Endometrium (tissue), 2 donors: ENCODE results near the gene REG4.
"Not testable (repeated sequence)": the region's sequence is repeated elsewhere in the genome, so short reads cannot be mapped to it uniquely, and the experiment has no call there.

Experiments
- FAIRE-seq: peaks from 2 replicates; lab custom pipeline; 2012; peaks lifted over from hg19 to GRCh38; lab: Jason Lieb, UNC
- donor health status: control.
- donor health status: control.

REG4 gene

DNA sequence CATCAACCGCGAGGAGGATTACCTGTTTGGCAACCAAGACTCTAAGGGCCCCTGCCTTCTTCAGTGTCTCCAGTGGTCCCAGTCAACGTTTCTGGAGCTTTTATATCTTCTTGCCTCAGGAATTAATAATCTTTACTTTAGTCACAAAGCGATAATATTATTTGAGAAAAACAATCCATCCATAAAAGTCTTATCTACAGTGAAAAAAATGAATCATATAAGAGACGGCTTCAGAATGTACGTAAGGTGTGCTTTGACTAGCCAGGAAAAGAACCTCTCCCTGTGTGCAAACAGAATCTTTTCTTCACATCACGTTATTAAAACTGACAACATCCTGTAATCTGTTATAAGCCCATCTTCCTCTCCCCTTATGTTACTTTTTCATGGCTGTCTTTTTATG is at the start of gene REG4:
Gene REG4, minus strand, starts transcription at position 74 of the 400 bp plus-strand sequence. CDS start 2,691 bp downstream, outside the sequence.
- FAIRE-seq: no peak

DNA sequence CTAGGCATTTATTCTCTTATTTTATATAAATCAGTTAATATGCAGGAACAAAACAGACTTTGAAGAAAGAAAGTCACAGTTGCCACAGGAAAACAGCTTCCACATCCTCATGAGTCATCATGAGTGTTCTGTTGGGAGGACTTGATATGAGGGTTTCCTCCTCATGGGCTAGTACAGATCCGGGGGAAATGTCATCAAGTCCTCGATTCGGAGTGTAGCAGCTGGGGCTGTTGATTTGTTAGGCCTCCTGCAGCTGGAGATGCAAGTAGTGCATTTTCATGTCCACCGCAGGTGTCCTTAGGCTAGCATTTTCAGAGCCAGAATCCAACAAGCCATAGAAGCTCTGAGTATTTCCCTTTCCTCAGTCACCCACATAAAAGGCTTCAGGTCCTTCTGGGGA is 48.4 kb upstream of the REG4 start:
- no peak for FAIRE-seq

GRCh38 chr1:119858556-119859214 is 47.4 kb upstream of the REG4 start:
- not testable (repeated sequence) for FAIRE-seq

DNA sequence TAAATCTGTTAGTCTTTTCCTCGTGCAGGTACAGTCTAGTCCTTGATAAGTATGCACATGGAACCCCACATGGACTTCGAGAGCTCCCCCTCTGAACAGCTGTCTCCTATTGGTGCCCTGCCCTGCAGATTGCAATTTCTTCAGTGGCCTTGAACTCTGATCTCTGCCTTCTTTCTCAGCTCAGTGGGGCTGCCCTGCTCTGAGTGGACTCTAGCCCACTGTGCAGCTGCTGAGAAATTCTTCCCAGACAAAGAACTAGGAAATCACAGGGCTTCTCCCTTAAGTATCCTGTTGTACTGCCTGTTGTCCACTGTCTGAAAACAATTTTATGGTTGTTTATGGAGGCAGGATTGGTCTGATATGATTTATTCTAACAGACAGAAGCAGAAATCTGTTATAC is 46.9 kb upstream of the REG4 start:
- FAIRE-seq: no peak

DNA sequence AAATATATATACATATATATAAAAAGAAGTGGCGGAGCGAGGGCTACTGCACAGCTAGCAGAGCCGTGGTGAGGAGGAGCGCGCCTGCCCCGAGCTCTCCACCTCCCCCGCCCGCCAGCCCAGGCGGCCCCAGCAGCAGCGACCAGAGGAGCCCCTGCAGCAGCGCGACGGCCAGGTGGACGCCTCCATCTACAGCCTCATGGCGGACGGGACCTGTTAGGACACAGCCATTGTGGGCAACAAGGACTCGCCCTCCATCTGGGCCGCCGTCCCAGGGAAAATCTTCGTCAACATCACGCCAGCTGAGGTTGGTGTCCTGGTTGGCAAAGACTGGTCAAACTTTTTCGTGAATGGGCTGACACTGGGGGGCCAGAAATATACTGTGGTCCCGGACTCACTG is 41.9 kb upstream of the REG4 start:
- no peak for FAIRE-seq

GRCh38 chr1:119844206-119844605 is 32.9 kb upstream of the REG4 start:
- not testable (repeated sequence) for FAIRE-seq

DNA sequence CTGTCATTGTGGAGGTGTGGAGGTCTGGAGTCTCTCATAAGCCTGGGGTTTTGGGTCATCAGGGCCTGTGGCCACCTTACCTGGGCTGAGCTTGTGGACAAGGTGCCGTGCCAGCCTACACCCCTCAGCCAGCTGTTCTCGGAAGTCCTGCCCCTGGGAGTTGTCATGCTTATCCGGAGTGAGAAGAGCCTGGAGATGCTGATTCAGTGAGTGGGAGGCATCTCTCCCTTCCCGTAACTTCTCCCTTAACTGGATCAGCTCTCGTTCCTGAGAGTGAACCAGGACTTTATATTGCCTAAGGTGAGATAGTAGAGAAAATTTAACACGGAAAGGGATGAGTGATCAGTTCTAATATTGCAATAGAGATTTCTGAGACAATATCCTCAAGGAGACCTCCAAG is 30.0 kb upstream of the REG4 start:
- no peak for FAIRE-seq

GRCh38 chr1:119840745-119841144 is 29.5 kb upstream of the REG4 start:
- no peak for FAIRE-seq

DNA sequence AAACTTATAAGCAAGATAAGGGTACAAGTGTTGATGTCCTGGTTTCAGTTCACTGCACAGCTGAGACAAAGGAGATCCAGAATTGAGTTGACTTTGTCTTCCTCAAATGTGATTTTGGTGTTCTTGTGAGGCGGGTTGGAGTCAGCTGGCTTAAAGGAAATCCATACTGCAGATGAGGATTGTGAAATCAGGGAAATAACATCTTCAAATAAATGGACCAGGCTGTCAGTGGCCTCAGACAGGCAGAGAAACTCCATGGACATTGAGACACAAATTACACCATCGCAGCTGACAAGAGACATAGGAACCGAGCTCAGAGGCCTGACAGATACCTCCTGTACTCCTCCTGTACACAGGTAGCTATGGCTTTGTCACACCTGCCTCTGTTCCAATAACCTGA is 27.0 kb upstream of the REG4 start:
- FAIRE-seq: no peak

DNA sequence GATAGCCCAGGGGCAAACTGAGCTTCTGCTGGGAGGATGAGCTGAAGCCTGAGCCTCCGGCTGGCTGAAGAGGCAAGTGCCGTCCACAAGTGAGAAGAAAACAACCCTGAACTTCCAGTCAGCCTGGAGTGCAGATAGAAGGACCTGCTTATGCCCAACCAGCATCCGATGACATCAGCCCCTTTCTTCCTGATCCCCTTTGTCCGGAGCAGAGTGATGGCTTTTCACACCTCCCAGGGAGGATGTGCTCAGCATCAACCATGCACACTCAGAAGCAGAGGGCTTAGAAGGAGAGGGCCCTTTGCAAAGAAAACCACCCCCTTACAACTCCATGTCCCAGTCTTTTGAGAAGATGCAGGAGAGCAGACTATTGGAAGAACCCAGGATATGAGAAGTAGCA is 23.7 kb upstream of the REG4 start:
- no peak for FAIRE-seq

DNA sequence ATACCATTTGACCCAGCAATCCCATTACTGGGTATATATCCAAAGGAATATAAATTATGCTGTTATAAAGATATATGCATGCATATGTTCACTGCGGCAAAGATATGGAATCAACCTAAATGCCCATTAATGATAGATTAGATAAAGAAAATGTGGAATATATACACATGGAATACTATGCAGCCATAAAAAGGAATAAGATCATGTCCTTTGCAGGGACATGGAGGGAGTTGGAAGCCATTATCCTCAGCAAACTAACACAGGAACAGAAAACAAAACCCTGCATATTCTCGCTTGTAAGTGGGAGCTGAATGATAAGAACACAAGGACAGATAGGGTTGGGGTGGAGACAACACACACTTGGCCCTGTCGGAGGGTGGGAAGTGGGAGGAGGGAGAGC is 19.8 kb upstream of the REG4 start:
- FAIRE-seq: no peak

- FAIRE-seq: no peak
These were observed 18.4 kb upstream of the REG4 start for GRCh38 chr1:119829625-119830024.

DNA sequence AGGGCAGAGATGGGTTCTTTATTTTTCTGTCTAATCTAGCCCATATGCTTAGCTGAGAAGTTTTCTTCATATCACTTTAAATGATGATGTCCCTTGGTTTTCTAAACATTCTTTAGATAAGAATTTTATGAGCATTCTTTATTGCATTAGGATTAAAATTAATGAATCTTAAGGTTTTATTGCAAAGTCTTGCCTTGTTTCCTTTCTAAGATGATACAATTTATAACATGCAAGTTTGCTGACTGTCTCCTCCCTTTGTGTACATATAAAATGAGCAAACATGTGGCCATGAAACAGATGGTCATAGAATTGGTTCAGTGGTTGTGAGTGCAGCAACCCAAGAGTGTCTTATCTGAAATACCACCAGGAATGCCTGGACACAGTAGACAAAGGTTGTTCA is 17.7 kb upstream of the REG4 start:
- FAIRE-seq: peak; percentile 91

DNA sequence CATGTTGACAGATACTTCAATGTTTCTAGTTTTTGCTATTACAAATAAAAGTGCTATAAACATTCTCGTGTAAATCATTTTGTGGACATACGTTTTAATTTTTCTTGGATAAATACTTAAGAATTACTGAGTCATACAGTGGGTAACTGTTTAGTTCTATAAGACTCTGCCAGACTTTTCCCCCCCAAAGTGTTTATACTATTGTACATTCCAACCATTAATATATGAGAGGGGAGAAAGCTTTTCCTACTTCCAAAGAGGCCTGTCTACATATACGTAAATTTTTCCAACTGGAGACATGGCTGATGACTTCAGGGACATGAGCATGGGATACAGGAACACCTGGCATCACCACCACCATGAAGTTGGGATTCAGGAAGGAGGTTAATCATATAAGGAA is 17.0 kb upstream of the REG4 start:
- no peak for FAIRE-seq

GRCh38 chr1:119827010-119827409 is 15.8 kb upstream of the REG4 start:
- no peak for FAIRE-seq

- no peak for FAIRE-seq
These were observed 11.1 kb upstream of the REG4 start for GRCh38 chr1:119822406-119822805.

DNA sequence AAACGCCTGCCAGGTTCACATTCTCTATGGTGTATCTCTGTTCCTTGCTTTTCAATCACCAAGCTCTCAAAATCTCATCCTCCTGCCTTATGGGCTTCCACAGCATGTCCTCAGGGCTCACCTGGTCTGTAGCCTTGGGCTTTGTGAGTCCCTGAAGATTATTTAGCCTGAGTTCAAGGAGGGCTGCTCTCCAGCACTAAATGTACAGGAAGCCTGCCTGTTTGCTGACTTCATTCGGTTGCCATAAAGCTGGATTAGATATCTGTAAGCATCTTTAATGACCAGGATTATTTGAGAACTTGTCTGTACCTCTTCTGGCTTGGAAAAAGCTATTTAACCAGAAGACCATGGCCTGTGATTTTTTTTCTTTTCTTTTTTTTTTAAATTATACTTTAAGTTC is 6.9 kb upstream of the REG4 start:
- FAIRE-seq: no peak

DNA sequence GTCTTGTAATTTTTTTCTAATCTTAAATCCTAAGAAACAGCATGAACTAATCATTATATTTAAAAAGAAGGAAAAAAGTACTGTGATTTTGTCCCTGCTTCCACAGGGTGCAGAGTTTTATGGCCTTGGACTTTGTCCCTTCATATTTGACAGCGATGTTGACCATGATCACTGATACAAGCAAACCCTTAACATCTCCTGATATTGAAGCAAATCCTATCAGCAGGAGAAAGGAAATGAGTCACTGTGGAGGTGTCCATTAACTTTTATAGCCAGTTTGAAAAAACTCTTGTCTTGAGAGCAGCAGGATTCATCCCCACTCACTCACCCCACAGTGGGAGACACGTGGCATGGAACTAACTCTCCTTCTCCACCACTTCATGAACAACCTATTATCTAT is 5.1 kb upstream of the REG4 start:
- FAIRE-seq: no peak

- FAIRE-seq: no peak
These were observed 4.7 kb upstream of the REG4 start for GRCh38 chr1:119815928-119816327.

DNA sequence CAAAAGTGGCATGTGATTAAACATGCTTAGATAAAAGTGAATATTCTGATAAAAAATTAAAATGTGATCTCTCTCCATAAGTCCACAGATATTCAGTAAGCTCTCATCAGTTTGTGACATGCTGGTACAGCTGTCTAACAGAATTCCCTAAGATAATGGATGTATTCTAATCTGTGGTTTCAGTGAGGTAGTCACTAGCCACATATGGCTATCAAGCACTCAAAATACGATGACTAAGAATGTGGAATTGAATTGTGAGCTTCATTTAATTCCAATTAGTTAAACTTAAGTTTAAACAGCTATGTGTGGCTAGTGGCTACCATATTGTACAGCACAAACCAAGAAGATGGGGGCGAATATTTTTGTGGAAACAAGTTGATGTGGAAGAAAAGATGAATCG is 4.1 kb upstream of the REG4 start:
- no peak for FAIRE-seq

DNA sequence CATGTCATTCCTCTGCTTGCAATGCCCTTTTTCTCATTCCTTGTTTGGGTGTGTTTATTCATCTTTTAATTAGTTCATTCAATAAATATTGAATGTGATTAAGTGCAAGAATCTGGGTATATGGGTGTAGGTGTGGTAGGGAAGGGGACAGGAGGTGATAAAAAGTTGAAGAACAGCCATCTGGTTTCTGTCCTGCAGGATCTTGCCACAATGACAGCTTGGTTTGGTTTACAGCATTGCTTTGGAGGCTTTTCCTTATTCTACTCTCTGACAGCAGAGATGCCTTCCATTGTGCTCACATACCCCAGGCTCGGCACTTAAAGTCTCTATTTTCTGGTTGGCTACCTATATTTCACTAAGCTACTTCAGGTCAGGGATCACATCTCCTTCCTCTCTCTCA is 3.0 kb upstream of the REG4 start:
- FAIRE-seq: no peak

GRCh38 chr1:119811985-119812557 is 811 bp upstream of the REG4 start:
- no peak for FAIRE-seq

GRCh38 chr1:119808972-119809550 is 2.2 kb downstream of the REG4 start:
- no peak for FAIRE-seq

GRCh38 chr1:119808491-119808890 is 2.8 kb downstream of the REG4 start:
- FAIRE-seq: no peak
